Measurements from ENCODE around the gene IGFN1. TPM values are rescaled to one million over a fixed set of nuclear protein-coding genes. Genes with fewer than 3 reads are reported as not detected.

The IGFN1 gene
- total RNA-seq, 2 donors from 2014 or later = 2.0 to 6.7 TPM

DNA sequence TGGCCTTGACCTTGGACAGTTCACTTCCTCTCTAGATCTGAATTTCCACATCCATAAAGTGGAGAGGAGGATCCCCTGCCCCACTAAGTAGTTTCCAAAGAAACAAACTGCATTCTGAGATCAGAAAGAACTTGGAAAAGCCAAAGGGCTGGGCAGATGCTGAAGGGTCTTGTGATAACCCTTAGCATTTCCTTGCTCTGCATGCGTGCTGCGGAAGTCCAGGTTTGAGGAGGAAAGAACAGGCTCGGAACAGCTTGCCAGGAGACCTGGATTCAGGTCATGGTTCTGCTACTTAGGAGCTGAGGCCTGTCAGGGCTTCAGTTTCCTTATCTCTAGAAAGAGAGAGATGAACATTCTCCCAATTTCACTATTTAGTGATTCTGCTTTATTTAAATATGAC is 27.2 kb downstream of the IGFN1 start:
- no peaks in the 10 kb centered on the region for H3K27me3 ChIP-seq (replicated peaks; ENCODE audit: insufficient read depth)
- no peaks in the 10 kb centered on the region for H3K9me3 ChIP-seq
- 88% methylated on average over 3 of the region's 3 CpGs for WGBS
- no peak for DNase-seq (ENCODE audit: low spot score)
- intact Hi-C loops (cut with DNase I) = no loop called here
- no peak overlapping the region for H3K27ac ChIP-seq
- TF ChIP-seq POLR2AphosphoS5 (IDR thresholded peaks at IDR 0.05) (no peak), POLR2A (IDR thresholded peaks at IDR 0.05) (no peak)
- TF ChIP-seq, protein P1, sequence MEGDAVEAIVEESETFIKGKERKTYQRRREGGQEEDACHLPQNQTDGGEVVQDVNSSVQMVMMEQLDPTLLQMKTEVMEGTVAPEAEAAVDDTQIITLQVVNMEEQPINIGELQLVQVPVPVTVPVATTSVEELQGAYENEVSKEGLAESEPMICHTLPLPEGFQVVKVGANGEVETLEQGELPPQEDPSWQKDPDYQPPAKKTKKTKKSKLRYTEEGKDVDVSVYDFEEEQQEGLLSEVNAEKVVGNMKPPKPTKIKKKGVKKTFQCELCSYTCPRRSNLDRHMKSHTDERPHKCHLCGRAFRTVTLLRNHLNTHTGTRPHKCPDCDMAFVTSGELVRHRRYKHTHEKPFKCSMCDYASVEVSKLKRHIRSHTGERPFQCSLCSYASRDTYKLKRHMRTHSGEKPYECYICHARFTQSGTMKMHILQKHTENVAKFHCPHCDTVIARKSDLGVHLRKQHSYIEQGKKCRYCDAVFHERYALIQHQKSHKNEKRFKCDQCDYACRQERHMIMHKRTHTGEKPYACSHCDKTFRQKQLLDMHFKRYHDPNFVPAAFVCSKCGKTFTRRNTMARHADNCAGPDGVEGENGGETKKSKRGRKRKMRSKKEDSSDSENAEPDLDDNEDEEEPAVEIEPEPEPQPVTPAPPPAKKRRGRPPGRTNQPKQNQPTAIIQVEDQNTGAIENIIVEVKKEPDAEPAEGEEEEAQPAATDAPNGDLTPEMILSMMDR (IDR thresholded peaks at IDR 0.05) = no peak
- H3K4me3 ChIP-seq = no peak overlapping the region
- H3K36me3 ChIP-seq = no peaks in the 10 kb centered on the region
- H3K4me1 ChIP-seq (replicated peaks) = no peaks in the 10 kb centered on the region

DNA sequence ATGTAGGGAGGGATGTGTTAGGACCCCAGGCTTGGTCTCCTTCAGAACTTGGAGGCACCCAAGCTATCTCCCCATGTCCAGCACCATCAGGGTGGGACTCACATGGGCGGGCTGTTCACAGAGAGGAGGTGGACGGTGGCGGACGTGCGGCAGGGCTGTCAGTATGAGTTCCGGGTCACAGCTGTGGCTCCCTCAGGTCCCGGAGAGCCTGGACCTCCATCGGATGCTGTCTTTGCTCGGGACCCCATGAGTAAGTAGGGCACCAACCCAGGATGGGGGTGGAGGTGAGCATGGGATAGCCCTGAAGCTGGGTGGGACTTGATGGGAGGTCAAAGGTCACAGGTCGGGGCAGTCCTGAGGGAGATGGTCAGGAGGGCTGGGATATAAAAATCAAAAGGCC is 27.8 kb downstream of the IGFN1 start:
- TF ChIP-seq POLR2AphosphoS5 (IDR thresholded peaks at IDR 0.05) (no peak), POLR2A (IDR thresholded peaks at IDR 0.05) (no peak)
- TF ChIP-seq, protein P1 (IDR thresholded peaks at IDR 0.05) = no peak
- DNase-seq (ENCODE audit: low spot score) = no peak

DNA sequence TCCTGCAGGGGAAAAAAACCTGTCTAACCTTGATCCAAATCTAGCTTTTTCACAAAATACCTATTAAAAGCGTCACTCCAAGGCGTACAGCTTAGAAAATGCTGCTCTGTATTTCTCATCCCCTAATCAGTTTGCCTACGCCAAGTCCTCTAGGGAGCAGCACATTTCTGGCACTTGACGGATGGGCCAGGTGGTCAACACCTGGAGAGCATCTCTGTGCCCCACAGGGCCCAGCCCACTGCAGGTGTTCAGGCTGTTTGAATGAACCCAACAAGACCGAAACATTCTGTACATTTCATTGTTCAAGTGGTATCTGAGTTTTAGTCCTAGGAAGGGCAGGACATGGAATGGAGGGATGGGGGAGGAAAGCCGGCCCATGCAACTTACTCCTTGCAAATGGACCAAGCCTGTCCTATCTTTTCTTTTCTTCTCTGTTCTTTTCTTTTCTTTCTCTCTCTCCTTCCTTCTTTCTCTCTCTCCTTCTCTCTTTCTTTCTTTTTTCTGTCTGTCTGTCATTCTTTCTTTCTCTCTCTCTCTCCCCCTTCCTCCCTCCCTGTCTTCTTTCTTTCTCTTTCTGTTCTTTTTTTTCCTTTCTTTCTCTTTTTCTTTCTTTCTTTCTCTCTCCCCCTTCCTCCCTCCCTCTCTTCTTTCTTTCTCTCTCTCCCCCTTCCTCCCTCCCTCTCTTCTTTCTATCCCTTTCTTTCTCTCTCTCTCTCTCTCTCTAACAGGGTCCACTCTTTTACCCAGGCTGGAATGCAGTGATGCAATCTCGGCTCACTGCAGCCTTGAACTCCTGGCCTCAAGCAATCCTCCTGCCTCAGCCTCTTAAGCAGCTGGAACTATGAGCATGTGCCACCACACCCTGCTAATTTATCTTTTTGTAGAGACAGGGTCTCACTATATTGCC is 29.1 kb downstream of the IGFN1 start:
- Histone ChIP-seq H3K36me3 (no peaks in the 10 kb centered on the region), H3K27ac (no peak overlapping the region), H3K4me3 (no peak overlapping the region), H3K9me3 (no peaks in the 10 kb centered on the region), H3K27me3 (replicated peaks; ENCODE audit: insufficient read depth) (no peaks in the 10 kb centered on the region), H3K4me1 (replicated peaks) (no peaks in the 10 kb centered on the region)
- DNase-seq (ENCODE audit: low spot score) = no peak
- TF ChIP-seq POLR2AphosphoS5 (IDR thresholded peaks at IDR 0.05) (no peak), POLR2A (IDR thresholded peaks at IDR 0.05) (no peak)
- TF ChIP-seq, protein P1 (IDR thresholded peaks at IDR 0.05) = no peak
- 83% methylated on average over 7 of the region's 7 CpGs for WGBS
- intact Hi-C loops (cut with DNase I) = loop anchor here (5.0 kb wide), 1 partner anchor 247 kb away; no protein-coding TSS in a partner anchor

More for the DNA sequence above, 27.8 kb downstream of the IGFN1 start:
- intact Hi-C loops (cut with DNase I) = no loop called here
- no peaks in the 10 kb centered on the region for H3K27me3 ChIP-seq (replicated peaks; ENCODE audit: insufficient read depth)
- H3K27ac ChIP-seq = no peak overlapping the region
- H3K4me3 ChIP-seq = no peak overlapping the region
- no peaks in the 10 kb centered on the region for H3K9me3 ChIP-seq
- 87% methylated on average over 8 of the region's 10 CpGs for WGBS
- no peaks in the 10 kb centered on the region for H3K4me1 ChIP-seq (replicated peaks)
- H3K36me3 ChIP-seq = no peaks in the 10 kb centered on the region

DNA sequence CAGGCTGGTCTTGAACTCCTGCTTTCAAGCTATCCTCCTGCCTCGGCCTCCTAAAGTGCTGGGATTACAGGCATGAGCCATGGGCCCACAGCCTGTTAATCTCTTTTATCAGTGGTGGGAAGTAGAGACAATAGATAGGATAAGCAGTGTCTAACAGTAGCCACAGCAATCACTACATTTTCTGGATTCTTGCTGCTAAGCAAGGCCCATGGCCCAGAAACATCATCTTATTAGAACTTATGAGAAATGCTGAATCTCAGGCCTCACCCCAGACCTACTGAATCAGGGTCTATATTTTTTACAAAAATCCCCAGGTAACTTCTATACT is 29.7 kb downstream of the IGFN1 start:
- Histone ChIP-seq H3K36me3 (no peaks in the 10 kb centered on the region), H3K9me3 (no peaks in the 10 kb centered on the region), H3K27me3 (replicated peaks; ENCODE audit: insufficient read depth) (no peaks in the 10 kb centered on the region), H3K27ac (no peak overlapping the region), H3K4me1 (replicated peaks) (no peaks in the 10 kb centered on the region), H3K4me3 (no peak overlapping the region)
- DNase-seq (ENCODE audit: low spot score) = no peak
- 100% methylated on average over 1 of the region's 1 CpG for WGBS
- intact Hi-C loops (cut with DNase I) = loop anchor here (5.0 kb wide), 1 partner anchor 248 kb away; no protein-coding TSS in a partner anchor
- TF ChIP-seq POLR2A (IDR thresholded peaks at IDR 0.05) (no peak), POLR2AphosphoS5 (IDR thresholded peaks at IDR 0.05) (no peak)
- TF ChIP-seq, protein P1 (IDR thresholded peaks at IDR 0.05) = no peak
